HFFc6 (cell line): Measurements from ENCODE around the gene OR13J1. TPM values are rescaled to one million over a fixed set of nuclear protein-coding genes. Genes with fewer than 3 reads are reported as not detected.
"Not testable (repeated sequence)": the region's sequence is repeated elsewhere in the genome, so short reads cannot be mapped to it uniquely, and the experiment has no call there.

Experiments used
- DNase-seq: peaks from one replicate; pipeline ENCODE4 v3.0.0-alpha.2; 2018
- H3K27ac Mint-ChIP-seq: 2 replicates; pipeline ENCODE4 v1.8.0; 2020; ENCODE audit warnings: mild to moderate bottlenecking, mixed read lengths
- H3K27me3 Mint-ChIP-seq: 2 replicates; pipeline ENCODE4 v1.8.0; 2021; ENCODE audit warnings: mild to moderate bottlenecking, moderate library complexity, mixed read lengths; ENCODE audit not compliant: insufficient read depth
- H3K36me3 Mint-ChIP-seq: 2 replicates; pipeline ENCODE4 v1.8.0; 2021; ENCODE audit warnings: low read depth, mixed read lengths
- H3K4me1 Mint-ChIP-seq: 2 replicates; pipeline ENCODE4 v1.8.0; 2020; ENCODE audit warnings: low read depth, mixed read lengths
- H3K4me3 Mint-ChIP-seq: 2 replicates; pipeline ENCODE4 v1.8.0; 2020; ENCODE audit warnings: mild to moderate bottlenecking, moderate library complexity, mixed read lengths
- H3K9me3 Mint-ChIP-seq: 2 replicates; pipeline ENCODE4 v1.8.0; 2020; ENCODE audit warnings: mild to moderate bottlenecking, mixed read lengths
- total RNA-seq, 6 experiments: library from RNA; stranded (reverse); fragmentation: NEBNext Ultra II Directional; extraction: Animal tissue kit (Norgen Biotek cat#: 25700); gene quantifications; 2 replicates in 1 of 6; 3 replicates in 5 of 6; pipeline ENCODE4 v1.2.3, GENCODE V29; 2021
- TF ChIP-seq, protein P1 (sequence below): fragments of 200-600 bp; sonication (generic); IDR thresholded peaks from 2 replicates; pipeline ENCODE4 v1.5.0; 2021; ENCODE audit warnings: antibody characterized with exemption, mild to moderate bottlenecking

Gene OR13J1
- total RNA-seq, 6 experiments from 2014 or later: not detected

DNA sequence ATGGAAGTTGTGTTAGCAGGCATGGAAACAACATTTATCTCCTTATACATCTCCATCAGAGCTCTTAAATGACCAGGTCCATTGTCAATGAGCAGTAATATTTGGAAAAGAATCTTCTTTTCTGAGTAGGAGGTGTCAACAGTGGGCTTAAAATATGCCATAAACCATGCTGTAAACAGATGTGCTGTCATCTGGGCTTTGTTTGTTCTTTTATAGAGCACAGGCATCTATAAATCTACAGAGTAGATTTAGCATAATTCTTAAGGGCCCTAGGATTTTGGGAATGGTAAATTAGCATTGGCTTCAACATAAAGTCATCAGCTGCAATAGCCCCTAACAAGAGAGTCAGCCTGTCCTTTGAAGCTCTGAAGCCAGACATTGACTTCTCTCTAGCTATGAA lies 28.1 kb upstream of the OR13J1 start:
- peaks cover 5% of the 10 kb centered on the region for H3K27me3 Mint-ChIP-seq
- TF ChIP-seq, protein P1, sequence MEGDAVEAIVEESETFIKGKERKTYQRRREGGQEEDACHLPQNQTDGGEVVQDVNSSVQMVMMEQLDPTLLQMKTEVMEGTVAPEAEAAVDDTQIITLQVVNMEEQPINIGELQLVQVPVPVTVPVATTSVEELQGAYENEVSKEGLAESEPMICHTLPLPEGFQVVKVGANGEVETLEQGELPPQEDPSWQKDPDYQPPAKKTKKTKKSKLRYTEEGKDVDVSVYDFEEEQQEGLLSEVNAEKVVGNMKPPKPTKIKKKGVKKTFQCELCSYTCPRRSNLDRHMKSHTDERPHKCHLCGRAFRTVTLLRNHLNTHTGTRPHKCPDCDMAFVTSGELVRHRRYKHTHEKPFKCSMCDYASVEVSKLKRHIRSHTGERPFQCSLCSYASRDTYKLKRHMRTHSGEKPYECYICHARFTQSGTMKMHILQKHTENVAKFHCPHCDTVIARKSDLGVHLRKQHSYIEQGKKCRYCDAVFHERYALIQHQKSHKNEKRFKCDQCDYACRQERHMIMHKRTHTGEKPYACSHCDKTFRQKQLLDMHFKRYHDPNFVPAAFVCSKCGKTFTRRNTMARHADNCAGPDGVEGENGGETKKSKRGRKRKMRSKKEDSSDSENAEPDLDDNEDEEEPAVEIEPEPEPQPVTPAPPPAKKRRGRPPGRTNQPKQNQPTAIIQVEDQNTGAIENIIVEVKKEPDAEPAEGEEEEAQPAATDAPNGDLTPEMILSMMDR: no peak
- no peak overlapping the region for H3K27ac Mint-ChIP-seq
- no peak for DNase-seq
- H3K4me3 Mint-ChIP-seq: no peak overlapping the region
- no peaks in the 10 kb centered on the region for H3K9me3 Mint-ChIP-seq
- H3K4me1 Mint-ChIP-seq: peaks cover 7% of the 10 kb centered on the region
- H3K36me3 Mint-ChIP-seq: no peaks in the 10 kb centered on the region

DNA sequence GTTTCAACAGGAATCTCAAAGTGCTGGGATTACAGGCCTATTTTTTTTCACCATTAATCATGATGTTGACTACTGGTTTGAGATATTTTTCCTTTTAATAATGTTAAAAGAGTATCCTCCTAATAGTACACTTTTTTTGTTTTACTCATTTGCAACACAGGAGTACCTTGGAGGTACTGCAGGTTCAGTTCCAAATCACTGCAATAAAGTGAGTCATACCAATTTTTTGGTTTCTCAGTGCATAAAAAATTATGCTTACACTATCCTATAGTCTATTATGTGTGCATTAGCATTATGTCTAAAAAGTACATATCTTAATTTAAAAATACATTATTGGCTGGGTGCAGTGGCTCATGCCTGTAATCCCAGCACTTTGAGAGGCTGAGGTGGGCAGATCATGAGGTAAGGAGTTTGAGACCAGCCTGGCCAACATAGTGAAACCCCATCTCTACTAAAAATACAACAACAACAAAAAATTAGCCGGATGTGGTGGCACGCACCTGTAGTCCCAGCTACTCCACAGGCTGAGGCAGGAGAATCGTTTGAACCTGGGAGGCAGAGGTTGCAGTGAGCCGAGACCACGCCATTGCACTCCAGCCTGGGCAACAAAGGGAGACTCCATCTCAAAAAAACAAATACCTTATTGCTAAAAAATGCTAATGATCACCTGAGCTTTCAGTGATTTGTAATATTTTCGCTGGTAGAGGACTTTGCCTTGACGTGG lies 27.3 kb upstream of the OR13J1 start:
- H3K9me3 Mint-ChIP-seq, DNase-seq, H3K27ac Mint-ChIP-seq, H3K27me3 Mint-ChIP-seq, H3K4me1 Mint-ChIP-seq, H3K4me3 Mint-ChIP-seq, H3K36me3 Mint-ChIP-seq: not testable (repeated sequence)

DNA sequence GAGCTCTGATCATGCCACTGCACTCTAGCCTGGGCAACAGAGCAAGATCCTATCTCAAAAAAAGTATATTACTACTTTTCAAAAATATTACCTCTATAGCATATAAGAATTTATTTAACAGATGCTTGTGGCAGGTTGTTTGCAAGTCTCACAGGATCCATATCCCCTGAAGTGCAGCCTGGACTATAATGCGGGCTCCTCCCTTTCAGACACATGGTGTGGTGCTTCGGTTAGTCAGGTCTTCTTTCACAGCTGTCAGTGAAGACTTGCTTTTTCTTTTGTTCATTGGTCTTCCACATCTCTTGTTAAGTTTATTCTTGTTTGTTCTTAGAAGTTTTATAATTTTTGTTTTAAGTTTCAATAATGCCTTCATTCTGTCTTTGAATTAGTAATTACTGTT lies 26.4 kb upstream of the OR13J1 start:
- Mint-ChIP-seq H3K36me3 (no peaks in the 10 kb centered on the region), H3K4me1 (no peaks in the 10 kb centered on the region), H3K27ac (no peak overlapping the region), H3K9me3 (no peaks in the 10 kb centered on the region), H3K4me3 (no peak overlapping the region), H3K27me3 (peaks cover 9% of the 10 kb centered on the region)
- TF ChIP-seq, protein P1: no peak
- no peak for DNase-seq

DNA sequence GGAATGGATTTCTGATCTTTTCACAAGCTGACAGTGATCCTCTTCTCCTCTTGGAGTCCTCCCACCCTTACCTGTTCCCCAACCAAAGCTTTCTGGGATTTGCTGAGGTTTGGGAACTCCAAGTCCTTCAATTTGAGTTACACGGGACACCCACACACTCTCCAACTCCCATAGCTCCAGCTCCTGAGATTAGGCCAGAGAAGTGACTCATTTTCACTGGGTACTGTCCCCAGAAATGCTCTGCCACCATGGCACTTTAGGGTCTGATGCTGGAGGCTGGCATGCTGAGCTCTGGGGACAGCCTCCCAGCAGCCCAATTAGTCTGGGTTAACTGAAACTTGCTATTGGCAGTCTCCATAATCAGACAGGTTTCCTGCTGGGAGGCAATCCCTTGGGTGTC lies 21.9 kb upstream of the OR13J1 start:
- no peak overlapping the region for H3K27ac Mint-ChIP-seq
- H3K4me1 Mint-ChIP-seq: no peaks in the 10 kb centered on the region
- H3K36me3 Mint-ChIP-seq: no peaks in the 10 kb centered on the region
- peaks cover 11% of the 10 kb centered on the region for H3K27me3 Mint-ChIP-seq
- H3K4me3 Mint-ChIP-seq: no peak overlapping the region
- DNase-seq: no peak
- TF ChIP-seq, protein P1: no peak
- H3K9me3 Mint-ChIP-seq: no peaks in the 10 kb centered on the region

DNA sequence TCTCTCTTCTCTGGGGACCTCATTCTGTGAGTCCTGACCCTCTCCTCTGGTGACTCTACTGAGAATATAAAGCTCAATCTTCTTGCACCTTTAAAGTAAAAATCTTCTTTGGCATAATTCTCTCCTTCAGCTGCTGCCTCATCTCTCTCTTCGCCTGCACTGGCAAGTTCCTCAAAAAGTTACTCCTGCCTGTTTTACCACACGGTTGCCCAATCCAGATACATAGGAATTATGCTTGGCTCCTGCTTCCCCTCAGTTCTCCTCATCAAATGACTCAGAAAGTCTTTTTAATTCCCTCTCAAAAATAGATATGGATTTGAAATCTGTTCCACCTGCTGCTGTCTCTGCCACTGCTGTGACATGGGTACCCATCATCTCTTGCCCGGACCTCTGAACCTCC lies 21.4 kb upstream of the OR13J1 start:
- TF ChIP-seq, protein P1: no peak
- peaks cover 11% of the 10 kb centered on the region for H3K27me3 Mint-ChIP-seq
- no peaks in the 10 kb centered on the region for H3K9me3 Mint-ChIP-seq
- no peaks in the 10 kb centered on the region for H3K36me3 Mint-ChIP-seq
- no peak for DNase-seq
- no peak overlapping the region for H3K4me3 Mint-ChIP-seq
- no peaks in the 10 kb centered on the region for H3K4me1 Mint-ChIP-seq
- H3K27ac Mint-ChIP-seq: no peak overlapping the region

DNA sequence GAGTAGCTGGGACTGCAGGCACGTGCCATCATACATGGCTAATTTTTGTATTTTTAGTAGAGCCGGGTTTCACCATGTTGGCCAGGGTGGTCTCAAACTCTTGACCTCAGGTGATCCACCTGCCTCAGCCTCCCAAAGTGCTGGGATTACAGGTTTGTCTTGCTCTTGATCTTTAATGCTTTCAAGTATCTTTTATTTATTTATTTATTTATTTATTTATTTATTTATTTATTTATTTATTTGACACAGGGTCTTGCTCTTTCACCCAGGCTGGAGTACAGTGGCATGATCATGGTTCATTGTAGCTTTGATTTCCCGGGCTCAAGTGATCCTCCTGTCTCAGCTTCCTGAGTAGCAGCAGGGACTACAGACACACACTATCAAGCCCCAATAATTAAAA lies 14.7 kb upstream of the OR13J1 start:
- not testable (repeated sequence) for DNase-seq, H3K4me3 Mint-ChIP-seq, H3K27ac Mint-ChIP-seq, H3K9me3 Mint-ChIP-seq, H3K36me3 Mint-ChIP-seq, H3K27me3 Mint-ChIP-seq
- peaks cover 13% of the 10 kb centered on the region for H3K4me1 Mint-ChIP-seq
